Stimulated activated naive CD4-positive, alpha-beta T cell treated with Interleukin-2 at 50 U/mL for 16 hours (primary cell): Measurements from ENCODE around the gene UMPS.
"Not testable (repeated sequence)": the region's sequence is repeated elsewhere in the genome, so short reads cannot be mapped to it uniquely, and the experiment has no call there.

Experiments used
- DNase-seq: peaks from one replicate; lab custom pipeline; 2025; lab: John Stamatoyannopoulos, UW

Gene UMPS

GRCh38 chr3:124780356-124780755, 50.1 kb downstream of the UMPS start:
- DNase-seq: no peak

GRCh38 chr3:124780761-124781475, 50.7 kb downstream of the UMPS start:
- no peak for DNase-seq

GRCh38 chr3:124781476-124782376, 51.5 kb downstream of the UMPS start:
- DNase-seq: no peak

GRCh38 chr3:124782377-124782712, 52.1 kb downstream of the UMPS start:
- DNase-seq: not testable (repeated sequence)

GRCh38 chr3:124783696-124784095, 53.4 kb downstream of the UMPS start:
- DNase-seq: no peak

GRCh38 chr3:124784686-124785382, 54.6 kb downstream of the UMPS start:
- DNase-seq: no peak

GRCh38 chr3:124785973-124786372, 55.7 kb downstream of the UMPS start:
- DNase-seq: no peak

GRCh38 chr3:124786511-124787241, 56.4 kb downstream of the UMPS start:
- no peak for DNase-seq

- DNase-seq: no peak
These were observed 57.4 kb downstream of the UMPS start for GRCh38 chr3:124787476-124788195.

GRCh38 chr3:124788254-124788745, 58.0 kb downstream of the UMPS start:
- DNase-seq: no peak

GRCh38 chr3:124789103-124789502, 58.9 kb downstream of the UMPS start:
- not testable (repeated sequence) for DNase-seq

- no peak for DNase-seq
These were observed 60.9 kb downstream of the UMPS start for GRCh38 chr3:124791142-124791541.

- DNase-seq: no peak
These were observed 61.4 kb downstream of the UMPS start for GRCh38 chr3:124791639-124792151.

GRCh38 chr3:124792341-124793040, 62.2 kb downstream of the UMPS start:
- no peak for DNase-seq

GRCh38 chr3:124793054-124793739, 62.9 kb downstream of the UMPS start:
- DNase-seq: no peak

GRCh38 chr3:124796477-124796876, 66.2 kb downstream of the UMPS start:
- DNase-seq: no peak

- DNase-seq: no peak
These were observed 67.2 kb downstream of the UMPS start for GRCh38 chr3:124797426-124797945.
